HG02642 (cell line): ENCODE measurements around the gene TBCD.
"Not testable (repeated sequence)": the region's sequence is repeated elsewhere in the genome, so short reads cannot be mapped to it uniquely, and the experiment has no call there.

Experiments used
- ATAC-seq: cut with Tn5 transposase; IDR thresholded peaks from one replicate; pipeline ENCODE4 v1.9.1; 2021; ENCODE audit warnings: mild to moderate bottlenecking; ENCODE audit not compliant: unreplicated experiment, poor library complexity

The TBCD gene

DNA sequence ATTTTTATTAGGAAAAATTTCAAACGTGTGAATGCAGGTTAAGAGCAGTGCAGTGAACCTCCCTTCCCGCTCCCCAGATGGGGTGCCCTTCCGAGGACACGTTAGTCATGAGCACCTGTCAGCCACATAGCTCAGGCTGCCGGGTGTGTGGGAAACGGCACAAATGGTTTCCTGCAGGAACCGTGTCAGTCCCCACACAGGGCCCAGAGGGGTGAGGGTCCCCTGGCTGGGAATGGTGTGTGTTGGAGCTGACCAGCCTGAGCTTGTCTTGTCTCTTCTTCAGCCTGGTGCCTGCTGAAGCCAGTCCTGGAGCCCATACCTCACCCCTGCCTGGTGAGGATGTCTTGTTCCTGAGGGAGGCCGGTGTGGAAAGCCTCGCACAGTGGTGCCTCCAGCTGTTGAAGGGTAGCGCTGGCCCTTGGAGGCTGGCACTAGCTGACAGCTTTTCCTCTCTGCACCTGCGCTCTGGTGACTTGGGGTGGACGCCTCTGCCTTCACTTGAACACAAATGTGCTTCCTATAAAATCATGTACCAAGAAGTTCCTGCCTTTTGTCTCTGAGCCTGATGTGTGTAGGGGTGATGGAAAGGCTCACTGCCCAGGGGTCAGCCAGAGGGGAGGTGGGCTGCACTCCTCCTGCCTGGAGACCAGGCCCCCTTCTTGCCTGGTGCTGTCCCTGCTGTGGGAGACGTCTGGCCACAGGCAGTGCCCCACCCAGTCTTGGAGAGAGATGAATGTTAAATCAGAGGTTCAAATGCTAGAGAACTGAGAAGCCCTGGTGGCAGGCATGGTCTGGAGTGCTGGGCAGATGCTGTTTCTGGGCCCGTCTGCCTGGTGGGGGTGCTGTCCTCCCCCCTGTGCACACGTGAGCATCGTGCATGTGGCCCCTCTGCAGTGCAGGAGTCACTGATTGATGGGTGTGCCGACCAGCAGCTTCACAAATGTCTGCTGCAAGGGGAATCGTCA, 190.6 kb downstream of the TBCD start:
- ATAC-seq, result no peak

DNA sequence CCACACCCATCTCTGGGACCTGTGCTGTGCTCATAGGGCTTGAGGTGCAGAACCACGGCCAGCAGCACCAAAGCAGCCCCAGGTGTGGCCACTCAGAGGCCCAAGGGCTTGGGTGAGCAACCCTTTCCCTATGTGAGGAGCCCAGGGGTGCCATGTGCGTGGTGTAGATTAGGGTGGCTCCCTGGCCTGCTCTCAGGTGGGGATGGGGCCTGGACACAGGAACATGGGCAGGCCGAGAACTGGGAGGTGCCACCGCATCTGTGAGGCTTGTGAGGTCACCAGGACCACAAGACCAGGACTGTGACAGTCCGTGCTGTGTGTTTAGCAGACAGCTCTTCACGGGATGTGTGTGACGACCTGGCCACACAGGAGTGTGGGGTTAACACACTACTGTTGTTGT, 191.5 kb downstream of the TBCD start:
- no peak for ATAC-seq

GRCh38 chr17:82943751-82944150, 191.9 kb downstream of the TBCD start:
- no peak for ATAC-seq

DNA sequence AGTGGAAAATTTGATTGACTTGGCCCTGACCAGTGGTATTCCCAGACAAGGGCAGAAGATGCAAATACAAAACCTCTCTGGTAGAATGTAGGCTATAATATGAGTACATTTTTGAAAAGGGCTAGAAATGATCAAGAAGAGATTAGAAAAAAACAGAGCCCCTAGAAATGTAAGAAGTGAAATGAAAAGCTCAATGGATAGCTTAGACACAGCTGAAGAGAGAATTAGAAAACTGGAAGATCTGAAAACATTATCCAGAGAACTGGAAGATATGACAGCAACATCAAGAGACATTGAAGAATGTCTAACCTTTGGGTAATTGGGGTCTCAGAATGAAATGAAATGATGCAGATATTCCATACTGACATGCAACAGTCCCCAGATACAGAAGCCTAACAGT, 193.1 kb downstream of the TBCD start:
- ATAC-seq, result no peak

- no peak for ATAC-seq
Observed at GRCh38 chr17:82946081-82946480, 194.2 kb downstream of the TBCD start.

- no peak for ATAC-seq
Observed at GRCh38 chr17:82947051-82947991, 195.5 kb downstream of the TBCD start.

- ATAC-seq, result no peak
Observed at GRCh38 chr17:82948081-82948511, 196.2 kb downstream of the TBCD start.

- ATAC-seq, result no peak
Observed at GRCh38 chr17:82948957-82949356, 197.1 kb downstream of the TBCD start.

- no peak for ATAC-seq
Observed at GRCh38 chr17:82949361-82949760, 197.5 kb downstream of the TBCD start.

DNA sequence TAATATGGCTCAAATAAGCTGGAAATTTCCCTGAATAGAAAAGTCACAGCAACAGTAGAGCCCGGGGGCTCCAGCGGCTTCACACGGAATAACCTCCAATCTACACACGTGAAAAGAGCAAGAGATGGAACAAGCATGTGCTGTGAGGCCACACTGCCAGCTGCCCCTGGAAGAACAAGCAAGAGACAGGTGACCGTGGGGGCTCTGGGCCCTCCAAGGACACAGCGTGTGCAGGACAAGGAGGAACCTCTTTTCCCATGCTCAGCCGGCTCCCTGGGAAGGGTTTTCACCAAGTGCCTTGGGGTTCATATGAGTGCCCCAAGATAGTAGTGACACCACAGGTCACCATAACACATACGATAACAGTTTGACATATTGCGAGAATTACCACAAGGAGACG, 198.1 kb downstream of the TBCD start:
- no peak for ATAC-seq

DNA sequence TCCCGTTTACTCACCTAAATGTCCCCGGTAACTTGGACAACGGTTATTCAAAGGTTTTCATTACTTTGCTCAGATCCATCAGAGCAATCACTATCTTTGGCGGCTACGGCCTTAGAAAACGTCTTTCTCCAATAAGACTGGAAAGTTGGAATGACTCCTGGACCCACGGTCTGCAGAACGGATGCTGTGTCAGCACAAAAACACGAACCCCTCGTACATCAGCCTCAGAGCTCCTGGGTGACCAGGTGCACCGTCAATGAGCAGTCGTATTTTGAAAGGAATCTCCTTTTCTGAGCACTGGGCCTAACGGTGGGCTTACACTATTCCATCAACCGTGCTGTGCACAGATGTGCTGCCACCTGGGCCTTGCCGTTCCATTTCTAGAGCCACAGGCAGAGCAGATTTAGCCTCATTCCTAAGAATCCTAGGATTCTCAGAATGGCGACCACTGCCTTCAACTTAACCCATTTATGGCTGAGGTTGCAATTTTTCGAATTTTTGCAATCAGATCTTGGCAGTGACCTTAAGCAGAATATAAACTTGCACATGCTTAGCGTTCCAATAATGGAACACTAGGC, 198.7 kb downstream of the TBCD start:
- ATAC-seq, result no peak

GRCh38 chr17:82952019-82952418, 200.2 kb downstream of the TBCD start:
- no peak for ATAC-seq

DNA sequence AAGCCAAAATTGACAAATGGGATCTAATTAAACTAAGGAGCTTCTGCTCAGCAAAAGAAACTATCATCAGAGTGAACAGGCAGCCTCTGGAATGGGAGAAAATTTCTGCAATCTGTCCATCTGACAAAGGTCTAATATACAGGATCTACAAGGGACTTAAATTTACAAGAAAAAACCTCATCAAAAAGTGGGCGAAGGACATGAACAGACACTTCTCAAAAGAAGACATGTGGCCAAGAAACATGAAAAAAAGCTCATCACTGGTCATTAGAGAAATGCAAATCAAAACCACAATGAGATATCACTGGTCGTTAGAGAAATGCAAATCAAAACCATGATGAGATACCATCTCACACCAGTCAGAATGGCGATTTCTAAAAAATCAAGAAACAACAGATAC, 203.2 kb downstream of the TBCD start:
- ATAC-seq, result not testable (repeated sequence)

- ATAC-seq, result not testable (repeated sequence)
Observed at GRCh38 chr17:82955627-82956026, 203.8 kb downstream of the TBCD start.

DNA sequence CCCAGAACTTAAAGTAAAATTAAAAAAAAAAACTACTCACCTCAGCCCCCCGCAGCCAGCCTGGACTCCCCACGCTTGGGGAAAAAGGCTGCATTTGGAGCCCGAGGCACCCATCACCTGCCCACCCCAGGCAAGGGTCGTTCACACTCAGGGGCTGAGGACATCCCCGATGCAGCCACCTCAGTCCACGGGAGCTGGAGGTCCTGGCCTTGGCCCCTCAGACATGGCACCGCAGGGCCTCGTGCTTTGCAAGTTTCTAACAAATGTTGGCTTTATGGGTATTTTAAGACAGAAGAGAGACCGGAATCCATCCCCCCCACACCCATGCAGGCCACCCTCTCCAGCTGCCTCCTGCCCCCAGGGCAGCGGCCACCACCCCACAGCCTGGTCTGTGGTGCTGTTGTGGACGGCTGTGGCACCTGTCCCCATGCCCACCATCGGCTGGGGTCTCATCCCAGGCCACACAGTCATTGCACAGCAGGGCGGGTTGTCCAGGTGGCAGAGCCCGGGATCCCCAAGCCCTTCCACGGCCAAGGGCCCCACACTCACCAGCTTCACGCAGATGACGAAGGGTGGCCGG, 204.4 kb downstream of the TBCD start:
- no peak for ATAC-seq

DNA sequence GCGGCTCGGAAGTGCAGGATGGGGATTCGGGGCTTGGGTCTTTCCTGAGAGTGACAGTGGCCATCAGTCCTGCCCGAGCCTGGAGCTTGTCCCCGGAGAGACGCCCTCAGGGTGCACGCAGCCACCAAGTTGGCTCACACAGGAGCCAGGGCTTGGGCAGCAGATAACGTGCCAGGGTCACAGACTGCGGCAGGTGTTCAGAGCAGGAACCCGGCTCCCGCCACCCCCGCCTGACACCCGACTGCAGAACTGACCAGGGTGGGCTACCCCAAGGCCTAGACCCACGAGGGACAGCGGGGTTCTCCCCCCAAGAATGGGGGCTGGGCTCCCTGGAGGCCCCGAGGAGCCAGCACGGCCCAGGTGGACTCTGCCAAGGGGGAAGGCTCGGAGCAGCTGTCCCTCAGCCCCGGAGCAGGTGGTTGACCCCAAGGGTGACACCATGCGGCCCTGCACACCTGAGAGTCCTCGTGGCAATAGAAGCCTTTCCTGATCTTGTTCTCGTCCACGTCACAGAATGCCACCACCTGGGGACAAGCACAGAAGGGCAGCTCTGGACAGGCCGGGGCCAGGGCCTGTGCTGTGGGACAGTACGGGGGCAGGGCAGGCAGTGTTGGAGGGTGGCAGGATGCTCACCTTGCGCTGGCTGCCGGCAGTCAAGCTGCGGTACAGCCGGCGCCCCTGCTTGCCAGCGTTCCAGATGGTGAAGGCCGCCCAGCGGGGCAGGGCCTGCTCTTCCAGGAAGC, 205.0 kb downstream of the TBCD start:
- ATAC-seq, result no peak

- no peak for ATAC-seq
Observed at GRCh38 chr17:82957469-82957795, 205.6 kb downstream of the TBCD start.

DNA sequence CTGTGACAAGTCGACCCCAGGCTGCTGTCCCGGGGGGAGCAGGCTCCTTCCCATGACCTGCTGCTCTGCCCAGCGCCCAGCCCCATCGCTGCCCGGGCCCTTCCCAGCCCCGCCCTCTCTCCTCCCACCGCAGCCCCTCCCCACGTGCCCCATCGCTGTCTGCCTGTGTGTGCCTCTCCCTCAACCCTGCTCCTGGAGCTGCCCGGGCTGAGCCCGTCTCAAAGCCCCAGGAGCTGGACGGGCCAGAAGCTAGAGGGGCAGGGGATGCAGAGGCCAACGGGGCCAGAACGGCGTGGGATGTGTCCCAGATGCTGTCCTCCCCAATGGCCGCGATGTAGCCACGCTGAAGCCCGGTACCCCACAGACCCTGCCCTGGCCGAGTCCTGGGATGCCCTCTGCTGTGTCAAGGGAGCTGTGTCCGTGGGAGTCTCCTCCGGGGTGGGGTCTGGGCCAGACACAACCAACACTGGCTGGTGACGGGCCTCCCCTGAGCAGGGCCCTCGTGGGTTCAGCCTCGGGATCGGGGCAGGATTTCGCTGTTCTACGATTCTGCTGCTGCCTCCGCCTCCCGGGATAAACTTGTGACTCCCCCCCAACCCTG, 206.2 kb downstream of the TBCD start:
- ATAC-seq, result no peak

DNA sequence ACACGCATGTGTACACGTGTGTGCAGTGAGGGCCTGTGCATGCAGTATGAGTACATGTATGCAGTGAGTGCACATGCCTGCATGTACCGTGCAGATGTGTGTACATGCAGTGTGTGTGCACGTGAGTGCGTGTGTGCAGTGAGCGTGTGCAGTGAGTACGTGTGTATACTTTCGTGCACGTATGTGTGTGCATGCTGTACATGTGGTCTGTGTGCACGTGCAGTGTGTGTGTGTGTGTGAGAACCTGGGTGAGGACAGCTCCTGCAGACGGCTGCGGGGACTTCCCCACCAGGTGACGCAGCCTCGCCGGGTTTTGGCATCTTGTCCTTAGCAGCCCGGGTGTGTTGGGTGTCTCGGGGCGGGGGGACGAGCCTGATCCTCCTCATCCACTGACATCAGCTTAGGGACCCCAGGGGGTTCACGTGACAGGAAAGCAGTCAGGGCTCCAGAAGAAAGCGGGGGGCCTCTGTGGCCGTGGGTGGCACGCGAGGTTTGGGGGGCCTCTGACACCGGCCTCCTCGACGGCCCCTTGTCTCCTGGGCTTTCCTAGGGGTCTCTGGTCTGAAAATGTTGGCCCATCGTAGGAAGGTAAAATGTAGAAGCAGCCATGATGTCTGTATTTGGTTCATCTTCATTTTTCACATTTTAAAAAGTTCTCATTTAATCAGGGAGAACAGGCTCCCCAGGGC, 207.5 kb downstream of the TBCD start:
- no peak for ATAC-seq
